OCI-LY3 (cell line): ENCODE results near the gene LMNA.
"Not testable (repeated sequence)": the region's sequence is repeated elsewhere in the genome, so short reads cannot be mapped to it uniquely, and the experiment has no call there.

Experiments
- H2AFZ ChIP-seq: fragments of 200-600, 300-600 bp; shearing (Covaris generic); 2 replicates; pipeline ENCODE4 v1.6.0; 2014; ENCODE audit warnings: antibody characterized with exemption, low read depth, low read length
- H3K27ac ChIP-seq: fragments of 200-600, 300-600 bp; sonication (generic); 2 replicates; pipeline ENCODE4 v1.5.1; 2014; ENCODE audit warnings: mild to moderate bottlenecking, low read length, moderate library complexity, mixed read lengths
- H3K27me3 ChIP-seq: fragments of 200-600, 300-600 bp; sonication (generic); 2 replicates; pipeline ENCODE4 v1.6.1; 2014; ENCODE audit warnings: low read depth, low read length, mixed read lengths
- H3K36me3 ChIP-seq: fragments of 200-600, 300-600 bp; sonication (generic); replicated peaks from 2 replicates; pipeline ENCODE3; 2014; ENCODE audit warnings: low read depth, low read length, mixed read lengths
- H3K4me1 ChIP-seq: fragments of 300-600, 200-600 bp; sonication (generic); 2 replicates; pipeline ENCODE4 v1.6.1; 2014; ENCODE audit warnings: low read length, mixed read lengths
- H3K4me2 ChIP-seq: fragments of 200-600, 300-600 bp; sonication (generic); 2 replicates; pipeline ENCODE4 v1.6.1; 2014; ENCODE audit warnings: low read length, mixed read lengths
- H3K4me3 ChIP-seq: fragments of 300-600, 200-600 bp; sonication (generic); 2 replicates; pipeline ENCODE4 v1.5.1; 2014; ENCODE audit warnings: antibody characterized with exemption, mild to moderate bottlenecking, low read length, moderate library complexity
- H3K79me2 ChIP-seq: fragments of 300-600, 200-600 bp; shearing (Covaris generic); 2 replicates; pipeline ENCODE4 v1.6.1; 2014; ENCODE audit warnings: mild to moderate bottlenecking, low read length, mixed read lengths
- H3K9ac ChIP-seq: fragments of 300-600, 200-600 bp; shearing (Covaris generic); 2 replicates; pipeline ENCODE4 v1.6.0; 2014; ENCODE audit warnings: mild to moderate bottlenecking, low read length, moderate library complexity
- H3K9me3 ChIP-seq: fragments of 200-600, 300-600 bp; shearing (Covaris generic); 2 replicates; pipeline ENCODE4 v1.6.1; 2014; ENCODE audit warnings: low read length, mixed read lengths; ENCODE audit not compliant: insufficient read depth
- H4K20me1 ChIP-seq: fragments of 200-600, 300-600 bp; sonication (generic); 2 replicates; pipeline ENCODE4 v1.6.1; 2016; ENCODE audit warnings: low read length, mixed read lengths; ENCODE audit not compliant: insufficient read depth

LMNA gene

GRCh38 chr1:156182010-156182779, 67.7 kb downstream of the LMNA start:
- H3K4me2 ChIP-seq, H3K27ac ChIP-seq, H4K20me1 ChIP-seq, H3K36me3 ChIP-seq, H3K27me3 ChIP-seq, H3K79me2 ChIP-seq, H3K4me3 ChIP-seq, H3K9ac ChIP-seq, H3K9me3 ChIP-seq, H2AFZ ChIP-seq: not testable (repeated sequence)
- H3K4me1 ChIP-seq = peaks cover 15% of the 10 kb centered on the region

DNA sequence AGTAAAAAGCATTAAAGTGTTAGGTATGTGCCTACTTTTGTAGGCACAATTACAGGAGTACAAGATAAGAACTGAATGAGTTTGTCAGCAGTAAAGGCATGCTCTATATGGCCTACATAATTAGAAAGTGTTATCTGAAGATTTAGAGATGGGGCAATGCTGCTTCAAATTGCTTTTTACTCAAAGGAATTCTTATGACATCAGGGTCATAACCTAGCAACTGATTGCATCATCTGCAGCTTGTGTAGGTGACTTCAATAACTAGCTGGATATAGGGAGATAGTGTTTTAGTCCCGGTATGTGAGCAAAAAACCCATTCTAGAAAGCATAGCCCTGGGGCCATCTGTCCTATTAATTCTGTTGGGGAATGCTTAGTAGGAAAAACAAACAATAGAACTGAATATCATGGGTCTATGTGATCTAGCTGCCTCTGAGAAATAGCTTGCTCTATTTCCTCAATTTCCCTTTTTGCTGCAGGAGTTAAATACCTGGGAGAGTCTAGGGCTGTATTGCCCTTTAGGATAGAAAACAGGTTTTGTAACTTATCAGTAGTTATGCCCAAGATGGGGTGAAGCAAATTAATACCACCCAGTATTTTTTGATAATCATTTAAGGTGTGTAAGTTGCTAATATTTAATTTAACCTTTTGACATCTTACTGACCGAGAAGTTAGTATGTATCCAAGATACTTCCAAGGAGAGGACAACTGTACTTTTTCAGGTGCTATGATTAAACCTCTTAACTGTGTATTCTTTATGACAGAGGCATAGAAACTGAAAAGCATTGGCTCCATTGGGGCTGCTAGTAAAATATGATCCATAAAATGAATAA, 72.1 kb downstream of the LMNA start:
- H2AFZ ChIP-seq, H3K27ac ChIP-seq, H3K27me3 ChIP-seq, H4K20me1 ChIP-seq, H3K4me2 ChIP-seq, H3K79me2 ChIP-seq, H3K36me3 ChIP-seq, H3K4me3 ChIP-seq, H3K9ac ChIP-seq, H3K9me3 ChIP-seq, H3K4me1 ChIP-seq: not testable (repeated sequence)
